H9 (cell line): ENCODE results near the gene ASMTL. TPM values are rescaled to one million over a fixed set of nuclear protein-coding genes. Genes with fewer than 3 reads are reported as not detected.

Experiments used
- DNase-seq: peaks from one replicate; pipeline ENCODE4 v3.0.0-alpha.2; 2017
- H2AFZ ChIP-seq: one replicate; pipeline ENCODE4 v1.6.1; 2013; ENCODE audit warnings: mild to moderate bottlenecking, low read length, control low read depth, moderate library complexity
- H2AK5ac ChIP-seq: 2 replicates; pipeline ENCODE4 v1.6.1; 2013; ENCODE audit warnings: low read length, control low read depth, mixed read lengths; ENCODE audit not compliant: insufficient read length
- H2BK120ac ChIP-seq: one replicate; pipeline ENCODE4 v1.6.1; 2013; ENCODE audit warnings: low read depth, mild to moderate bottlenecking, low read length, control low read depth, inconsistent platforms; ENCODE audit not compliant: poor library complexity, severe bottlenecking
- H2BK12ac ChIP-seq: 2 replicates; pipeline ENCODE4 v1.6.1; 2013; ENCODE audit warnings: low read length, control low read depth, mixed read lengths, low read depth; ENCODE audit not compliant: insufficient read length
- H2BK15ac ChIP-seq: 2 replicates; pipeline ENCODE4 v1.6.1; 2013; ENCODE audit warnings: low read depth, low read length, control low read depth
- H2BK20ac ChIP-seq: one replicate; pipeline ENCODE4 v1.6.1; 2013; ENCODE audit warnings: low read depth, mild to moderate bottlenecking, low read length, control low read depth, inconsistent platforms; ENCODE audit not compliant: poor library complexity, severe bottlenecking
- H2BK5ac ChIP-seq: 2 replicates; pipeline ENCODE4 v1.6.1; 2013; ENCODE audit warnings: low read length, control low read depth, mixed read lengths; ENCODE audit not compliant: insufficient read length
- H3K14ac ChIP-seq: 2 replicates; pipeline ENCODE4 v1.6.1; 2013; ENCODE audit warnings: low read length, control low read depth; ENCODE audit not compliant: insufficient read depth
- H3K18ac ChIP-seq: 2 replicates; pipeline ENCODE4 v1.6.1; 2013; ENCODE audit warnings: low read depth, mild to moderate bottlenecking, mixed read lengths, low read length, control low read depth; ENCODE audit not compliant: insufficient read length
- H3K23ac ChIP-seq: 2 replicates; pipeline ENCODE4 v1.6.1; 2013; ENCODE audit warnings: low read length, control low read depth, mixed read lengths, low read depth; ENCODE audit not compliant: insufficient read length
- H3K23me2 ChIP-seq: 2 replicates; pipeline ENCODE4 v1.6.1; 2013; ENCODE audit warnings: low read depth, mild to moderate bottlenecking, mixed read lengths, low read length, control low read depth; ENCODE audit not compliant: insufficient read length, poor library complexity, severe bottlenecking
- H3K27ac ChIP-seq: 2 replicates; pipeline ENCODE4 v1.5.1; 2013; ENCODE audit warnings: low read length, control low read depth, mixed read lengths, low read depth; ENCODE audit not compliant: insufficient read length
- H3K27me3 ChIP-seq: 2 replicates; pipeline ENCODE4 v1.6.1; 2013; ENCODE audit warnings: low read length, control low read depth, inconsistent platforms; ENCODE audit not compliant: insufficient read depth
- H3K4ac ChIP-seq: 2 replicates; pipeline ENCODE4 v1.6.1; 2013; ENCODE audit warnings: low read depth, mild to moderate bottlenecking, control low read depth, inconsistent platforms, low read length, moderate library complexity
- H3K4me1 ChIP-seq: 2 replicates; pipeline ENCODE4 v1.6.1; 2013; ENCODE audit warnings: low read length, control low read depth, inconsistent platforms; ENCODE audit not compliant: insufficient read depth
- H3K4me2 ChIP-seq: 2 replicates; pipeline ENCODE4 v1.6.1; 2013; ENCODE audit warnings: low read length, control low read depth, mixed read lengths; ENCODE audit not compliant: insufficient read length, insufficient read depth
- H3K56ac ChIP-seq: 2 replicates; pipeline ENCODE4 v1.6.1; 2013; ENCODE audit warnings: low read depth, mild to moderate bottlenecking, mixed read lengths, low read length, control low read depth; ENCODE audit not compliant: insufficient read length
- H3K79me1 ChIP-seq: 2 replicates; pipeline ENCODE4 v1.6.1; 2013; ENCODE audit warnings: low read depth, mild to moderate bottlenecking, moderate library complexity, low read length, control low read depth, inconsistent platforms; ENCODE audit not compliant: insufficient read depth, poor library complexity, severe bottlenecking
- H3K79me2 ChIP-seq: 2 replicates; pipeline ENCODE4 v1.6.1; 2013; ENCODE audit warnings: low read length, control low read depth, inconsistent platforms; ENCODE audit not compliant: insufficient read depth
- H3K9ac ChIP-seq: 2 replicates; pipeline ENCODE4 v1.6.1; 2013; ENCODE audit warnings: low read length, control low read depth, mixed read lengths; ENCODE audit not compliant: insufficient read length; ENCODE audit errors: extremely low read depth
- H3K9me3 ChIP-seq: one replicate; pipeline ENCODE4 v1.6.1; 2013; ENCODE audit warnings: low read depth, low read length, inconsistent platforms; ENCODE audit not compliant: control insufficient read depth
- H3T11ph ChIP-seq: one replicate; pipeline ENCODE4 v1.6.1; 2013; ENCODE audit warnings: mild to moderate bottlenecking, low read length, control low read depth, inconsistent platforms
- H4K20me1 ChIP-seq: one replicate; pipeline ENCODE4 v1.6.1; 2013; ENCODE audit not compliant: control insufficient read depth, insufficient read length, insufficient read depth
- H4K5ac ChIP-seq: 2 replicates; pipeline ENCODE4 v1.6.1; 2013; ENCODE audit warnings: low read depth, mild to moderate bottlenecking, mixed read lengths, low read length, control low read depth; ENCODE audit not compliant: insufficient read length
- H4K8ac ChIP-seq: replicated peaks from 2 replicates; pipeline ENCODE4 v1.6.1; 2013; ENCODE audit warnings: low read length, control low read depth, mixed read lengths, low read depth; ENCODE audit not compliant: insufficient read length
- H4K91ac ChIP-seq: 2 replicates; pipeline ENCODE4 v1.6.1; 2013; ENCODE audit warnings: low read depth, mild to moderate bottlenecking, moderate library complexity, mixed read lengths, low read length, control low read depth; ENCODE audit not compliant: insufficient read length
- H3K27ac Mint-ChIP-seq, 3 experiments: 2 replicates in 2 of 3; 3 replicates in 1 of 3; pipeline ENCODE4 v1.8.0; 2020 to 2021; ENCODE audit warnings: mixed read lengths in 3 of 3, mild to moderate bottlenecking in 1 of 3, moderate library complexity in 1 of 3
- H3K27me3 Mint-ChIP-seq: 2 replicates; pipeline ENCODE4 v1.8.0; 2021; ENCODE audit warnings: low read depth, mild to moderate bottlenecking, moderate library complexity, mixed read lengths
- H3K36me3 Mint-ChIP-seq, 3 experiments: 2 replicates in 2 of 3; 3 replicates in 1 of 3; pipeline ENCODE4 v1.8.0; 2020 to 2021; ENCODE audit warnings: low read depth in 3 of 3, mixed read lengths in 3 of 3; ENCODE audit not compliant: insufficient read depth in 1 of 3
- H3K4me1 Mint-ChIP-seq, 2 experiments: 2 replicates each; pipeline ENCODE4 v1.8.0; 2020; ENCODE audit warnings: mixed read lengths in 2 of 2
- H3K4me3 Mint-ChIP-seq, 2 experiments: 2 replicates in 1 of 2; 3 replicates in 1 of 2; pipeline ENCODE4 v1.8.0; 2020 to 2021; ENCODE audit warnings: mild to moderate bottlenecking in 2 of 2, mixed read lengths in 2 of 2, moderate library complexity in 1 of 2
- H3K9me3 Mint-ChIP-seq, 2 experiments: 2 replicates in 1 of 2; 3 replicates in 1 of 2; pipeline ENCODE4 v1.8.0; 2020; ENCODE audit warnings: mild to moderate bottlenecking in 2 of 2, mixed read lengths in 2 of 2, moderate library complexity in 1 of 2
- WGBS: extraction: QIAGEN DNeasy Blood & Tissue Kit; methylation state at CpG from one replicate; pipeline ENCODE4 v1.1.7; 2013; ENCODE audit warnings: missing lambda C conversion rate, low lambda C conversion rate, mixed read lengths; ENCODE audit not compliant: insufficient read length; ENCODE audit errors: extremely low coverage; 5-methylcytosine and 5-hydroxymethylcytosine counted together
- total RNA-seq: library from RNA; stranded (reverse); gene quantifications from 2 replicates; pipeline ENCODE4 v1.2.1, GENCODE V29; 2021
- TF ChIP-seq, protein P1 (sequence below): fragments of 200-600 bp; sonication (generic); conservative IDR thresholded peaks from 3 replicates; pipeline ENCODE4 v1.8.0; 2021; ENCODE audit warnings: antibody characterized with exemption, mild to moderate bottlenecking

ASMTL gene
- total RNA-seq, 1 experiment from 2014 or later = 59.8 TPM

GRCh38 chrX:1475881-1476280, 23.2 kb upstream of the ASMTL start:
- Mint-ChIP-seq H3K4me1 (peaks cover 4 to 8% of the 10 kb centered on the region in 2 experiments; a peak in 3 of 4 replicates), H3K4me3 (no peak overlapping the region), H3K27ac (no peak overlapping the region), H3K27me3 (peaks cover 5% of the 10 kb centered on the region), H3K36me3 (peaks cover 0 to 14% (median 3%) of the 10 kb centered on the region in 3 experiments; a peak in 3 of 7 replicates), H3K9me3 (peaks cover 17 to 41% of the 10 kb centered on the region in 2 experiments)
- no peak for DNase-seq
- Histone ChIP-seq H4K8ac (no peak overlapping the region), H3K4me1 (no peaks in the 10 kb centered on the region; the same call in 1 of the 2 replicates), H3K56ac (no peak overlapping the region), H2AK5ac (no peak overlapping the region), H4K20me1 (no peaks in the 10 kb centered on the region), H3K18ac (no peak overlapping the region), H3K14ac (no peak overlapping the region), H3K9ac (no peak overlapping the region), H3K27ac (no peak overlapping the region), H3K23ac (no peak overlapping the region), H3K23me2 (no peaks in the 10 kb centered on the region), H2BK15ac (no peak overlapping the region), H2BK120ac (no peak overlapping the region), H3K27me3 (no peaks in the 10 kb centered on the region), H2BK12ac (no peak overlapping the region), H3K9me3 (no peaks in the 10 kb centered on the region), H3K79me2 (no peaks in the 10 kb centered on the region), H3K4me2 (no peak overlapping the region), H2BK5ac (no peak overlapping the region), H2BK20ac (no peak overlapping the region), H4K91ac (no peak overlapping the region), H3T11ph (no peak overlapping the region), H3K4ac (no peak overlapping the region), H4K5ac (no peak overlapping the region), H3K79me1 (no peaks in the 10 kb centered on the region), H2AFZ (no peak overlapping the region)
- TF ChIP-seq, protein P1, sequence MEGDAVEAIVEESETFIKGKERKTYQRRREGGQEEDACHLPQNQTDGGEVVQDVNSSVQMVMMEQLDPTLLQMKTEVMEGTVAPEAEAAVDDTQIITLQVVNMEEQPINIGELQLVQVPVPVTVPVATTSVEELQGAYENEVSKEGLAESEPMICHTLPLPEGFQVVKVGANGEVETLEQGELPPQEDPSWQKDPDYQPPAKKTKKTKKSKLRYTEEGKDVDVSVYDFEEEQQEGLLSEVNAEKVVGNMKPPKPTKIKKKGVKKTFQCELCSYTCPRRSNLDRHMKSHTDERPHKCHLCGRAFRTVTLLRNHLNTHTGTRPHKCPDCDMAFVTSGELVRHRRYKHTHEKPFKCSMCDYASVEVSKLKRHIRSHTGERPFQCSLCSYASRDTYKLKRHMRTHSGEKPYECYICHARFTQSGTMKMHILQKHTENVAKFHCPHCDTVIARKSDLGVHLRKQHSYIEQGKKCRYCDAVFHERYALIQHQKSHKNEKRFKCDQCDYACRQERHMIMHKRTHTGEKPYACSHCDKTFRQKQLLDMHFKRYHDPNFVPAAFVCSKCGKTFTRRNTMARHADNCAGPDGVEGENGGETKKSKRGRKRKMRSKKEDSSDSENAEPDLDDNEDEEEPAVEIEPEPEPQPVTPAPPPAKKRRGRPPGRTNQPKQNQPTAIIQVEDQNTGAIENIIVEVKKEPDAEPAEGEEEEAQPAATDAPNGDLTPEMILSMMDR = no peak
- no CpG with 5 or more reads among the region's 1 CpG for WGBS
